ENCODE results near the gene A1BG. TPM values are rescaled to one million over a fixed set of nuclear protein-coding genes. Genes with fewer than 3 reads are reported as not detected.
"Not testable (repeated sequence)": the region's sequence is repeated elsewhere in the genome, so short reads cannot be mapped to it uniquely, and the experiment has no call there.

The A1BG gene
- polyA plus RNA-seq, 4 donors, result 0.89 to 1.9 (median 1.3) TPM

GRCh38 chr19:58362272-58362994 is 9.1 kb upstream of the A1BG start, which contains the start of gene ZNF497:
Gene ZNF497, minus strand, starts transcription at chr19:58362751. Its CDS starts 5,116 bp downstream, at chr19:58357635.
- DNase-seq (ENCODE audit: low read depth in 4 of 4, low spot score in 3 of 4), result peak; percentile 89 to 93 (median 90)

- peak in 1 of 4 donors; percentile 38 for DNase-seq (ENCODE audit: low read depth in 4 of 4, low spot score in 3 of 4)
Measured at GRCh38 chr19:58361900-58362271, 8.6 kb upstream of the A1BG start.

GRCh38 chr19:58357481-58358145 is 4.3 kb upstream of the A1BG start:
- no peak for DNase-seq (ENCODE audit: low read depth in 4 of 4, low spot score in 3 of 4)

- no peak for DNase-seq (ENCODE audit: low read depth in 4 of 4, low spot score in 3 of 4)
Measured at GRCh38 chr19:58356766-58357480, 3.6 kb upstream of the A1BG start.

GRCh38 chr19:58355908-58356765 is 2.8 kb upstream of the A1BG start:
- DNase-seq (ENCODE audit: low read depth in 4 of 4, low spot score in 3 of 4), result peak in 1 of 4 donors; percentile 47

GRCh38 chr19:58355215-58355796 is 2.0 kb upstream of the A1BG start:
- no peak for DNase-seq (ENCODE audit: low read depth in 4 of 4, low spot score in 3 of 4)

- no peak for DNase-seq (ENCODE audit: low read depth in 4 of 4, low spot score in 3 of 4)
Measured at GRCh38 chr19:58354478-58355030, 1.3 kb upstream of the A1BG start.

- no peak for DNase-seq (ENCODE audit: low read depth in 4 of 4, low spot score in 3 of 4)
Measured at GRCh38 chr19:58353717-58354477, 605 bp upstream of the A1BG start.

- DNase-seq (ENCODE audit: low read depth in 4 of 4, low spot score in 3 of 4), result no peak
Measured at GRCh38 chr19:58351990-58352755, 1.1 kb downstream of the A1BG start.

- no peak for DNase-seq (ENCODE audit: low read depth in 4 of 4, low spot score in 3 of 4)
Measured at GRCh38 chr19:58351558-58351878, 1.8 kb downstream of the A1BG start.

- no peak for DNase-seq (ENCODE audit: low read depth in 4 of 4, low spot score in 3 of 4)
Measured at GRCh38 chr19:58350871-58351557, 2.3 kb downstream of the A1BG start.

- DNase-seq (ENCODE audit: low read depth in 4 of 4, low spot score in 3 of 4), result no peak
Measured at GRCh38 chr19:58350001-58350861, 3.1 kb downstream of the A1BG start.

GRCh38 chr19:58349590-58349989 is 3.7 kb downstream of the A1BG start:
- no peak for DNase-seq (ENCODE audit: low read depth in 4 of 4, low spot score in 3 of 4)

- not testable (repeated sequence) for DNase-seq (ENCODE audit: low read depth in 4 of 4, low spot score in 3 of 4)
Measured at GRCh38 chr19:58348080-58348479, 5.2 kb downstream of the A1BG start.

GRCh38 chr19:58346961-58347929 is 6.0 kb downstream of the A1BG start:
- DNase-seq (ENCODE audit: low read depth in 4 of 4, low spot score in 3 of 4), result no peak

GRCh38 chr19:58345558-58345957 is 7.7 kb downstream of the A1BG start:
- DNase-seq (ENCODE audit: low read depth in 4 of 4, low spot score in 3 of 4), result no peak
